Thyroid gland (tissue), 4 donors: Measurements from ENCODE around the gene SAMD4A.

Source experiments
- CTCF ChIP-seq, 6 experiments: fragments of 200-600 bp in 3 of 6; fragments of 450-650 bp in 3 of 6; sonication (generic) in 3 of 6; IDR thresholded peaks; one replicate each; pipeline ENCODE4 v1.5.1; 2016 to 2019; ENCODE audit warnings: antibody characterized with exemption in 6 of 6, mild to moderate bottlenecking in 2 of 6, inconsistent platforms in 1 of 6, moderate library complexity in 1 of 6
- POLR2A ChIP-seq, 2 donors: fragments of 450-650 bp; IDR thresholded peaks; one replicate each; pipeline ENCODE4 v1.6.1; 2017; ENCODE audit warnings: antibody characterized with exemption in 2 of 2, mild to moderate bottlenecking in 2 of 2, moderate library complexity in 1 of 2

GRCh38 chr14:54524410-54524809 lies 42.5 kb upstream of the SAMD4A start:
- TF ChIP-seq CTCF (IDR thresholded peaks at IDR 0.05) (no peak), POLR2A (IDR thresholded peaks at IDR 0.05) (no peak)
